IPS-18a (cell line): Measurements from ENCODE around the gene UVRAG.

Source experiments
- H3K27ac ChIP-seq: one replicate; pipeline ENCODE4 v1.5.1; 2013; ENCODE audit warnings: low read length
- H3K27me3 ChIP-seq: one replicate; pipeline ENCODE4 v1.6.1; 2013; ENCODE audit warnings: mild to moderate bottlenecking, low read length; ENCODE audit not compliant: control insufficient read depth, insufficient read depth
- H3K36me3 ChIP-seq: one replicate; pipeline ENCODE4 v1.6.1; 2013; ENCODE audit warnings: low read depth, low read length; ENCODE audit not compliant: control insufficient read depth
- H3K4me1 ChIP-seq: one replicate; pipeline ENCODE4 v1.6.1; 2013; ENCODE audit warnings: low read depth, low read length; ENCODE audit not compliant: control insufficient read depth
- H3K4me3 ChIP-seq: one replicate; pipeline ENCODE4 v1.5.1; 2013; ENCODE audit warnings: low read length
- H3K9ac ChIP-seq: one replicate; pipeline ENCODE4 v1.6.1; 2013; ENCODE audit warnings: mild to moderate bottlenecking, low read length, moderate library complexity
- H3K9me3 ChIP-seq: one replicate; pipeline ENCODE4 v1.6.1; 2013; ENCODE audit warnings: low read depth, low read length; ENCODE audit not compliant: control insufficient read depth

UVRAG gene

GRCh38 chr11:76139314-76139713 is 324.3 kb downstream of the UVRAG start:
- Histone ChIP-seq H3K36me3 (peaks cover 2% of the 10 kb centered on the region), H3K9ac (no peak overlapping the region)

GRCh38 chr11:76140912-76141574 is 326.0 kb downstream of the UVRAG start:
- H3K4me3 ChIP-seq, result no peak overlapping the region

More at GRCh38 chr11:76139314-76139713, 324.3 kb downstream of the UVRAG start:
- Histone ChIP-seq H3K4me1 (no peaks in the 10 kb centered on the region), H3K27me3 (no peaks in the 10 kb centered on the region), H3K4me3 (no peak overlapping the region), H3K9me3 (no peaks in the 10 kb centered on the region), H3K27ac (no peak overlapping the region)

GRCh38 chr11:76141901-76142588 is 327.0 kb downstream of the UVRAG start:
- Histone ChIP-seq H3K27ac (no peak overlapping the region), H3K4me3 (no peak overlapping the region), H3K27me3 (no peaks in the 10 kb centered on the region), H3K4me1 (no peaks in the 10 kb centered on the region), H3K9me3 (no peaks in the 10 kb centered on the region), H3K36me3 (peaks cover 2% of the 10 kb centered on the region), H3K9ac (no peak overlapping the region)

More at GRCh38 chr11:76140912-76141574, 326.0 kb downstream of the UVRAG start:
- Histone ChIP-seq H3K4me1 (no peaks in the 10 kb centered on the region), H3K27ac (no peak overlapping the region), H3K27me3 (no peaks in the 10 kb centered on the region), H3K9me3 (no peaks in the 10 kb centered on the region), H3K9ac (no peak overlapping the region), H3K36me3 (peaks cover 2% of the 10 kb centered on the region)

- Histone ChIP-seq H3K4me3 (no peak overlapping the region), H3K36me3 (peaks cover 2% of the 10 kb centered on the region), H3K9me3 (no peaks in the 10 kb centered on the region), H3K4me1 (no peaks in the 10 kb centered on the region), H3K9ac (no peak overlapping the region), H3K27ac (no peak overlapping the region), H3K27me3 (no peaks in the 10 kb centered on the region)
Measured at GRCh38 chr11:76143274-76143673, 328.3 kb downstream of the UVRAG start.

- Histone ChIP-seq H3K36me3 (peaks cover under 1% of the 10 kb centered on the region), H3K9me3 (no peaks in the 10 kb centered on the region), H3K4me1 (no peaks in the 10 kb centered on the region), H3K27ac (no peak overlapping the region), H3K27me3 (peaks cover 10% of the 10 kb centered on the region), H3K4me3 (no peak overlapping the region), H3K9ac (no peak overlapping the region)
Measured at GRCh38 chr11:76147106-76147740, 332.2 kb downstream of the UVRAG start.

GRCh38 chr11:76148231-76148630 is 333.2 kb downstream of the UVRAG start:
- Histone ChIP-seq H3K36me3 (no peaks in the 10 kb centered on the region), H3K9ac (no peak overlapping the region), H3K4me1 (no peaks in the 10 kb centered on the region), H3K27ac (no peak overlapping the region), H3K9me3 (no peaks in the 10 kb centered on the region), H3K27me3 (peaks cover 19% of the 10 kb centered on the region), H3K4me3 (no peak overlapping the region)

GRCh38 chr11:76148941-76149613 is 334.1 kb downstream of the UVRAG start:
- Histone ChIP-seq H3K9me3 (no peaks in the 10 kb centered on the region), H3K27me3 (peaks cover 24% of the 10 kb centered on the region), H3K27ac (no peak overlapping the region), H3K4me3 (no peak overlapping the region), H3K4me1 (no peaks in the 10 kb centered on the region), H3K36me3 (no peaks in the 10 kb centered on the region), H3K9ac (no peak overlapping the region)

- no peak overlapping the region for H3K27ac ChIP-seq
- no peaks in the 10 kb centered on the region for H3K36me3 ChIP-seq
Measured at GRCh38 chr11:76149713-76150112, 334.7 kb downstream of the UVRAG start.

GRCh38 chr11:76150141-76150540 is 335.1 kb downstream of the UVRAG start:
- Histone ChIP-seq H3K4me1 (no peaks in the 10 kb centered on the region), H3K27ac (no peak overlapping the region), H3K9ac (no peak overlapping the region), H3K27me3 (peaks cover 24% of the 10 kb centered on the region), H3K9me3 (no peaks in the 10 kb centered on the region), H3K4me3 (no peak overlapping the region), H3K36me3 (no peaks in the 10 kb centered on the region)

More at GRCh38 chr11:76149713-76150112, 334.7 kb downstream of the UVRAG start:
- Histone ChIP-seq H3K4me1 (no peaks in the 10 kb centered on the region), H3K9me3 (no peaks in the 10 kb centered on the region), H3K9ac (no peak overlapping the region), H3K4me3 (no peak overlapping the region), H3K27me3 (peaks cover 24% of the 10 kb centered on the region)

- Histone ChIP-seq H3K4me3 (no peak overlapping the region), H3K27ac (no peak overlapping the region), H3K9ac (no peak overlapping the region)
Measured at GRCh38 chr11:76151556-76152085, 336.6 kb downstream of the UVRAG start.

GRCh38 chr11:76152086-76152681 is 337.2 kb downstream of the UVRAG start:
- no peak overlapping the region for H3K27ac ChIP-seq
- H3K27me3 ChIP-seq, result peaks cover 24% of the 10 kb centered on the region
- peak overlapping the region; percentile 50 for H3K9ac ChIP-seq
- peak overlapping the region; percentile 42 for H3K4me3 ChIP-seq
- no peaks in the 10 kb centered on the region for H3K9me3 ChIP-seq
- H3K4me1 ChIP-seq, result no peaks in the 10 kb centered on the region
- H3K36me3 ChIP-seq, result no peaks in the 10 kb centered on the region

More at GRCh38 chr11:76151556-76152085, 336.6 kb downstream of the UVRAG start:
- peaks cover 24% of the 10 kb centered on the region for H3K27me3 ChIP-seq
- no peaks in the 10 kb centered on the region for H3K36me3 ChIP-seq
- no peaks in the 10 kb centered on the region for H3K4me1 ChIP-seq
- no peaks in the 10 kb centered on the region for H3K9me3 ChIP-seq
